A549 (cell line): ENCODE results near the gene BMPR2.

ENCODE experiments used
- CBX2 ChIP-seq: fragments of 200-600 bp; sonication (generic); IDR thresholded peaks from 2 replicates; pipeline ENCODE4 v1.6.1; 2016; ENCODE audit warnings: low read depth, mild to moderate bottlenecking, borderline replicate concordance
- CBX8 ChIP-seq: fragments of 200-600 bp; sonication (generic); IDR thresholded peaks from 2 replicates; pipeline ENCODE4 v1.6.1; 2016
- CHD2 ChIP-seq: fragments of 150-350 bp; IDR thresholded peaks from 2 replicates; pipeline ENCODE4 v1.6.1; 2014; ENCODE audit warnings: low read length; ENCODE audit not compliant: partially characterized antibody
- CTCF ChIP-seq: fragments of >200 bp; sonication (Bioruptor Twin); formaldehyde crosslinking; IDR thresholded peaks from 3 replicates; pipeline ENCODE4 v1.5.1; 2016
- ELK1 ChIP-seq: fragments of 150-350 bp; IDR thresholded peaks from 2 replicates; pipeline ENCODE4 v1.6.1; 2014; ENCODE audit warnings: low read depth, mild to moderate bottlenecking, low read length
- EP300 ChIP-seq, 2 experiments: fragments of >200 bp; sonication (Bioruptor Twin); formaldehyde crosslinking; IDR thresholded peaks; 2 replicates in 1 of 2; 3 replicates in 1 of 2; pipeline ENCODE4 v1.6.1; 2016 to 2017
- GATA3 ChIP-seq: IDR thresholded peaks from 2 replicates; pipeline ENCODE4 v1.6.1; 2012; ENCODE audit warnings: borderline replicate concordance
- HMGXB4 ChIP-seq: fragments of 250-450 bp; sonication (Bioruptor Pico); IDR thresholded peaks from 2 replicates; pipeline ENCODE4 v1.5.0; 2021; ENCODE audit warnings: mild to moderate bottlenecking, moderate library complexity, borderline replicate concordance
- JUN ChIP-seq, 2 experiments: fragments of >200 bp; sonication (Bioruptor Twin); formaldehyde crosslinking; IDR thresholded peaks; 2 replicates in 1 of 2; 3 replicates in 1 of 2; pipeline ENCODE4 v1.6.1; 2016 to 2017
- MAX ChIP-seq: IDR thresholded peaks from 2 replicates; pipeline ENCODE4 v1.6.1; 2012
- POLR2A ChIP-seq: IDR thresholded peaks from 2 replicates; pipeline ENCODE4 v1.6.1; 2012; ENCODE audit warnings: mild to moderate bottlenecking, low read length
- RAD21 ChIP-seq, 2 experiments: fragments of >200 bp in 1 of 2; sonication (Bioruptor Twin) in 1 of 2; formaldehyde crosslinking in 1 of 2; IDR thresholded peaks in 1 of 2; conservative IDR thresholded peaks in 1 of 2; 2 replicates in 1 of 2; 3 replicates in 1 of 2; pipeline ENCODE4 v1.6.1; 2012 to 2018; ENCODE audit warnings: inconsistent platforms in 1 of 2
- RFX5 ChIP-seq: fragments of 450-650 bp; IDR thresholded peaks from 2 replicates; pipeline ENCODE4 v1.7.1; 2014; ENCODE audit warnings: antibody characterized with exemption, mild to moderate bottlenecking, moderate library complexity
- SREBF2 ChIP-seq: fragments of 450-650 bp; IDR thresholded peaks from 2 replicates; pipeline ENCODE4 v1.6.1; 2014; ENCODE audit warnings: mild to moderate bottlenecking, moderate library complexity

GRCh38 chr2:202604699-202605098, 228.6 kb downstream of the BMPR2 start:
- TF ChIP-seq EP300 (IDR thresholded peaks at IDR 0.05) = no peak
- no peak for TF ChIP-seq POLR2A
- TF ChIP-seq CBX2 = no peak
- TF ChIP-seq MAX = no peak
- no peak for TF ChIP-seq RFX5
- no peak for TF ChIP-seq CTCF
- TF ChIP-seq RAD21 (conservative IDR thresholded peaks at IDR 0.05 in 1 of 2, IDR thresholded peaks at IDR 0.05 in 1 of 2) = no peak
- TF ChIP-seq GATA3 = no peak
- no peak for TF ChIP-seq HMGXB4
- TF ChIP-seq ELK1 = no peak
- no peak for TF ChIP-seq CHD2
- no peak for TF ChIP-seq SREBF2
- no peak for TF ChIP-seq JUN (IDR thresholded peaks at IDR 0.05)
- no peak for TF ChIP-seq CBX8
